ENCODE data around the gene RNU1-3. TPM values are rescaled to one million over a fixed set of nuclear protein-coding genes. Genes with fewer than 3 reads are reported as not detected.
"Not testable (repeated sequence)": the region's sequence is repeated elsewhere in the genome, so short reads cannot be mapped to it uniquely, and the experiment has no call there.

Gene RNU1-3
- total and polyA plus RNA-seq, 2 of the 8 experiments (the other 6 are each of a cell fraction or from before 2014, with no cell fraction given), result 145 to 1,303 TPM

DNA sequence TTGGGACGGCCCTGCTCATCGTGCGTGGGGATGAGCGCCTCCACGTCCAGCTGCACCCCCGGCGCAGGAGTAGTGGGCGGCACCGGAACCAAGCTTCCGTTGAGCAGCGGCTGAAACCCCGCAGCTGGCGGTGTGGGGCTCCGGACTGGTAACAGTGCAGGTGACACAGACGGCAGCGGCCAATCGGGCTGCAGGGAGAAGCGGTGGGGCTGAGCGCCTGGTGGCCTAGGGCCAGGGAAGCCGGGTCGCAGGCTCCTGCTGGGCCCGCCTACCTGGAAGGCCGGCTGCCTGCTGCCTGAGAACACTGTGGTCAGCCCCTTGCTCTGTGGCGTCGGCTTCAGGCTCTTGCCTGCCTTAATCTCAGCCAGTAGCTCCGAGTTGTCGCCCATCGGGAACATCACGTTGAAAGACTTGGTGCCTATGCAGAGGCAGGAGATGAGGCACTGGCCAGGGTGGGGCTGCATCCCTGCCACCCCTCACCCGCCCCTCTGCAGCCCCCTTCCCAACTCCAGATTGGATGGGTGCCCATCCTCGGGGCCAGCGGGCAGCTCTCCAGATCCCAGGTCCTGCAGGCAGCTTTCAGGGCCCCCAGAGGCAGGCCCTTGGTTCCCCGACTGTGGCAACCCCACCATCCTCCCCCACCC lies 29.9 kb upstream of the RNU1-3 start:
- not testable (repeated sequence) for H2BK20ac ChIP-seq (ENCODE audit: low read length); H4K20me1 ChIP-seq (replicated peaks in 1 of 2; ENCODE audit: control insufficient read depth in 1 of 2, insufficient read depth in 2 of 2, low read length in 2 of 2); H3K79me1 ChIP-seq (ENCODE audit: low read depth, low read length); H2AK5ac ChIP-seq (ENCODE audit: low read depth, low read length); H3K27ac ChIP-seq (ENCODE audit: low read depth, low read length); H3K4me1 ChIP-seq (replicated peaks in 1 of 4; ENCODE audit: control insufficient read depth in 3 of 4, insufficient read depth in 4 of 4, low read length in 3 of 4); H3K4me2 ChIP-seq (ENCODE audit: insufficient read depth in 1 of 2, low read depth in 2 of 2, low read length in 2 of 2); H2BK120ac ChIP-seq (replicated peaks; ENCODE audit: low read depth, low read length); H2BK15ac ChIP-seq (ENCODE audit: low read length); DNase-seq (ENCODE audit: low read depth in 1 of 2, low spot score in 2 of 2); H4K8ac ChIP-seq (ENCODE audit: extremely low read depth, insufficient read depth, low read length); H3K4me3 ChIP-seq (ENCODE audit: extremely low read depth in 1 of 4, insufficient read depth in 2 of 4, low read depth in 3 of 4, low read length in 4 of 4); H3K23me2 ChIP-seq (ENCODE audit: low read depth, low read length); H3K9me3 ChIP-seq (ENCODE audit: insufficient read depth in 2 of 2, low read depth in 1 of 2, low read length in 1 of 2); H3K79me2 ChIP-seq (ENCODE audit: control insufficient read depth in 1 of 2, insufficient read depth in 2 of 2, low read length in 2 of 2); H3K18ac ChIP-seq (ENCODE audit: extremely low read depth, low read length); H2BK12ac ChIP-seq (ENCODE audit: low read depth, low read length); H2AFZ ChIP-seq (ENCODE audit: low read length); H3K36me3 ChIP-seq (ENCODE audit: control insufficient read depth in 2 of 4, insufficient read depth in 4 of 4, low read length in 3 of 4); FAIRE-seq; H3K9ac ChIP-seq (replicated peaks in 1 of 4; ENCODE audit: extremely low read depth in 1 of 4, low read depth in 3 of 4, low read length in 3 of 4); H4K91ac ChIP-seq (replicated peaks; ENCODE audit: insufficient read length, low read length); H3K56ac ChIP-seq (replicated peaks; ENCODE audit: insufficient read length, low read depth, low read length); H4K5ac ChIP-seq (ENCODE audit: insufficient read length, low read depth, low read length); H3K23ac ChIP-seq (ENCODE audit: insufficient read length); H3K4ac ChIP-seq (replicated peaks; ENCODE audit: insufficient read length, low read depth, low read length); H2BK5ac ChIP-seq (ENCODE audit: low read depth, low read length); H3K14ac ChIP-seq (ENCODE audit: insufficient read length)
- 84% methylated on average over 17 of the region's 33 CpGs; no CpG with 5 or more reads in 1 of the 2 experiments for WGBS, 2 experiments (ENCODE audit: extremely low coverage in 1 of 2, insufficient coverage in 1 of 2, insufficient read length in 1 of 2, insufficient replicate concordance in 2 of 2, low coverage in 1 of 2, low lambda C conversion rate in 2 of 2, missing lambda C conversion rate in 1 of 2)
- ChIA-PET CTCF (ENCODE audit: partially characterized antibody) (interaction anchor here (0.8 to 27.1 kb wide), 7 partner anchors 9 to 200 kb away, joined by 3 to 723 read pairs (median 7); partner anchors contain the start of genes NBPF1 and RNU1-2), POLR2A (ENCODE audit: partially characterized antibody) (interaction anchor here (0.6 to 7.3 kb wide), 5 partner anchors 10 to 286 kb away, joined by 3 to 52 read pairs (median 3); partner anchors contain the start of gene NBPF1)
- peaks cover 0 to 12% (median 2%) of the 10 kb centered on the region in 4 experiments; a peak in 4 of 7 replicates for H3K27me3 ChIP-seq (replicated peaks in 1 of 4; ENCODE audit: control insufficient read depth in 3 of 4, extremely low read depth in 1 of 4, insufficient read depth in 3 of 4, low read length in 3 of 4)

Measured in H1 (cell line).